ENCODE data around the gene MSRB1.
"Not testable (repeated sequence)": the region's sequence is repeated elsewhere in the genome, so short reads cannot be mapped to it uniquely, and the experiment has no call there.

The MSRB1 gene

GRCh38 chr16:1978476-1979120, 35.6 kb upstream of the MSRB1 start:
- no peak for DNase-seq (ENCODE audit: low read depth)

DNA sequence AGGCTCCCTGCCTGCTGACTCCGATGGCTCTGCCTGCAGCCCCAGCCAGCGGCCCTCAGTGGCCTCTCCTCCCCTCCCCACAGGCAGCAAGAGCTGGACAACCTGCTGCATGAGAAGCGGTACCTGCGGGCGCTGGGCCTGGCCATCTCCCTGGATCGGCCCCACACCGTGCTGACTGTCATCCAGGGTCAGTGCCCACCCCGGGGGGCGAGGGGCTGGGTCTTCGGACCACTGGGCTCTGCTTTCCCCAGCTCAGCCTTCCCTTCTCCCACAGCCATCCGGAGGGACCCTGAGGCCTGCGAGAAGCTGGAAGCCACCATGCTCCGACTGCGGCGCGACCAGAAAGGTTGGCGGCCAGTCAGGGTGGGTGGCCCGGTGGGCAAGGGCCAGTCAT, 34.9 kb upstream of the MSRB1 start:
- DNase-seq (ENCODE audit: low read depth): no peak

- DNase-seq (ENCODE audit: low read depth): no peak
Measured at GRCh38 chr16:1976951-1977874, 34.2 kb upstream of the MSRB1 start.

DNA sequence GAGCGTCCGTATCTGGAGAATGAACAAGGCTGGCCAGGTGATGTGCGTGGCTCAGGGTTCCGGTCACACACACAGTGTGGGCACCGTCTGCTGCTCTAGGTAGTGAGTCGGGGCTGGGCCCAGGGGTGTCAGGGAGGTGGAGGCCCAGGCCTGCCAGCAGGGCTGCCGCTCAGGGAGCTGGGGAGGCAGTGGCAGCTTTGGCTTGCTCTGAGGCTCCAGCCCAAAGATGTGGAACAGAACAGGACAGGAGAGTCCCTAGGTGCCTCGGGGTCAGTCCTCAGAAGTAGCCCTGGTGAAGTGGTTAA, 33.2 kb upstream of the MSRB1 start:
- no peak for DNase-seq (ENCODE audit: low read depth)

GRCh38 chr16:1975432-1976215, 32.6 kb upstream of the MSRB1 start:
- DNase-seq (ENCODE audit: low read depth): no peak

DNA sequence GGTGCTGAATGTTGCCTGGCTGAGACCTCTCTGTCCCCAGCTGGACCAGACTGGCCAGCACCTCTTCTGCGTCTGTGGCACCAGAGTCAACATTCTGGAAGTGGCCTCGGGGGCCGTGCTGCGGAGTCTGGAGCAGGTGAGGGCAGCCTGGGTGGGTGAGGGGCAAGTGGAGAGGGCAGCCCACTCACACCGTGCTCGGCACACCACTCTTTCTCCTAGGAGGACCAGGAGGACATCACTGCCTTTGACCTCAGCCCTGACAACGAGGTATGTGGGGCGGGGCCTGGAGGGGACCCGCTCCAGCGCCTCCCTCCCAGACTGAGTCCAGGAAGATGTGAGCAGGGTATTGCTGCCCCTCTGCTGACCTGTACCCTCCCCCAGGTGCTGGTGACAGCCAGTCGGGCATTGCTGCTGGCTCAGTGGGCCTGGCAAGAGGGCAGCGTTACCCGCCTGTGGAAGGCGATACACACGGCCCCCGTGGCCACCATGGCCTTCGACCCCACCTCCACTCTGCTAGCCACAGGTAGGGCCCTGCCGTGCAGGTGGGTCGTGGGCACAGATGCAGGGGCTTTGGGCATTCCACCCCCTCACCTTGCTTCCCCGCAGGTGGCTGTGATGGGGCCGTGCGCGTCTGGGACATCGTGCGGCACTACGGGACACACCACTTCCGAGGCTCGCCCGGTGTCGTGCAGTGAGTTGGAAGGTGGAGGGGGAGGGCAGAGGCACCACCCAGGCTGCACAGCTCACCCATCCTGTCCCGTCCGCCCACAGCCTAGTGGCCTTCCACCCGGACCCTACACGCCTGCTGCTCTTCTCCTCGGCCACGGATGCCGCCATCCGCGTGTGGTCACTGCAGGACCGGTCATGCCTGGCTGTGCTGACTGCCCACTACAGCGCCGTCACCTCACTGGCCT, 31.4 kb upstream of the MSRB1 start:
- DNase-seq (ENCODE audit: low read depth): no peak

DNA sequence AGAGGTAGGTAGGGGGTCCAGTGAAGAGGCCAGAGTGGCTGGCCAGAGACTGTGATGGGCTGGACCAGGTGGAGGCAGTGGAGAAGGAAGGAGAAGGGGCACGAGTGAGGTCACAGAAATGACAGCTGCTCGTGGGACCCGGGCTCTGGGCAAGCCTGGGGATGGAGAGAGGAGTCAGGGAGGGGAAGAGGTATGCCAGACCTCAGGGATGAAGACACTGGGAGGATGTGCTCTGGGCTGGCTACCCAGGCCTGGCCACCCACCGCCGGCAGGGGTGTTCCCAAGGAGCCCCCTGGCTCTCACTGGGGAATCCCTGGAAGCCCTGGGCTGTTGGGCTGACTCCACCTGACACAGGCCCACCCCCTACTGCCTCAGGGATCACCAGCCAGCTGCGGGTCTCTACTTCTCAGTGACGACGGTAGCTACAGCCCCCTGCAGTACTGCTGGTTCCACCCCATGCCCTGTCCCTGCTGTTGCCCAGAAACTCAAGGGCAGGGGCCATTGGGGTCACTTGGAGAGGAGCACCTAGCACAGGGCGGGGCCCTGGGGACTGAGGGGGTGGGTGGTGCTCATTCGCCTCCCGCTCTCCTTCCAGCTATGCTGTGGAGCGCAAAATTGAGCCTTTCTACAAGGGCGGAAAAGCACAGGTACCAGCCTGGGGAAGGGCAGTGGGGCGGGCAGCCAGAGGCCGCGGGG, 30.6 kb upstream of the MSRB1 start:
- DNase-seq (ENCODE audit: low read depth): no peak

DNA sequence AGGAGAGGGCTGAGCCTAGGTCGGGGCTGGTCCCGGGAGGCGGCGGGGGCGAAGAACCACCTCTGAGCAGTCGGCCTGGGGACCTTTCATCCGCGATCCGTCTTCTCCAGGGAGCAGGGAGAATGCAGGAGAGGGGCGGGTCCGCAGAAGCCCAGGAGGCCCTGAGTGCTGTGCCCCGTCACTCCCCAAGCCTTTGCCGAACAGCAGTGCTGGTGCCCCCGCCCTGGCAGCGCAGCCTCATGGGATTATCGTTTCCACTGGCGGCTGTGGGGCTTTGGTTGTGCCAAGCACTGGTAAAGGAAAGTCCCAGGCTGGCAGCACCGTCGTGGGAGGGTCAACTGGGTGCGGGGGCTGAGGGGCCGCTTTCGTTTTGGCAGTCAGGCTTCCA, 29.5 kb upstream of the MSRB1 start:
- DNase-seq (ENCODE audit: low read depth): no peak

DNA sequence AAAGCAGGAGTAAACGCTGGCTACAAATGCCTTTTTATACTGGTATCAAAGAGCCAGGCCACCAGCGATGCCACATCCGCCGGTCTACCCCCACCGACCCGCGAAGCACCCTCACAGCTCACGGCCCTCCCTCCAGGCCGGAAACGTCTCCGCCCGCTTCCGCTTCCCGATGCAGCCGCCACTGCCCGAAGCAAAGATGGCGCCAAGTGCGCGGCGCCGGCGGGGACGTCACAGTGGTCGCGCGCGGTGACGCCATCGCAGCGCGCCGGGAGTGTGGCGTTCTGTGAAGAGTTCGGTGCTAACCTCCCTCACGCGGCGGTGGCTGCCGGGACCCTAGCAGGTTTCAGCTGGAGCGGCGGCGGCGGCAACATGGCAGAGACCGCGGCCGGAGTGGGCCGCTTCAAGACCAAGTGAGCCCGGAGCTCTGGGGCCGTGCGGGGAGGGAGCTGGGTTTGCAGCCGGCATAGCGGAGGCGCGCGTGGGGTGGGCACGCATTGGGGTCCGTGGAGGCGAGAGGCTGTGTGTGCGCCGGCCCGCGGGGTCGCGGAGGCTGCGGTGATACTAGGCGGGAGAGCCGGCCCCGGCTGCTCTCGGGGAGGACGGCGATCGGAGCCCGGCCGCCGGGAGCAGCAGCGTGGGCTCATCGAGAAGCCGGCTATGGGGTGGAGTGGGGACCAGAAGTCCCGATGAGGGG, 28.9 kb upstream of the MSRB1 start, which contains the start of gene TBL3:
Gene TBL3, plus strand, starts transcription at position 258 of the 694 bp plus-strand sequence. Its CDS starts 112 bp downstream, at position 370.
- DNase-seq (ENCODE audit: low read depth): peak; percentile 95

GRCh38 chr16:1968146-1968953, 25.4 kb upstream of the MSRB1 start:
- DNase-seq (ENCODE audit: low read depth): no peak

GRCh38 chr16:1966460-1966859, 23.5 kb upstream of the MSRB1 start, which contains the start of gene RNF151:
Gene RNF151 (plus strand): TSS chr16:1966856. CDS start chr16:1966882, 26 bp downstream.
- DNase-seq (ENCODE audit: low read depth): no peak

DNA sequence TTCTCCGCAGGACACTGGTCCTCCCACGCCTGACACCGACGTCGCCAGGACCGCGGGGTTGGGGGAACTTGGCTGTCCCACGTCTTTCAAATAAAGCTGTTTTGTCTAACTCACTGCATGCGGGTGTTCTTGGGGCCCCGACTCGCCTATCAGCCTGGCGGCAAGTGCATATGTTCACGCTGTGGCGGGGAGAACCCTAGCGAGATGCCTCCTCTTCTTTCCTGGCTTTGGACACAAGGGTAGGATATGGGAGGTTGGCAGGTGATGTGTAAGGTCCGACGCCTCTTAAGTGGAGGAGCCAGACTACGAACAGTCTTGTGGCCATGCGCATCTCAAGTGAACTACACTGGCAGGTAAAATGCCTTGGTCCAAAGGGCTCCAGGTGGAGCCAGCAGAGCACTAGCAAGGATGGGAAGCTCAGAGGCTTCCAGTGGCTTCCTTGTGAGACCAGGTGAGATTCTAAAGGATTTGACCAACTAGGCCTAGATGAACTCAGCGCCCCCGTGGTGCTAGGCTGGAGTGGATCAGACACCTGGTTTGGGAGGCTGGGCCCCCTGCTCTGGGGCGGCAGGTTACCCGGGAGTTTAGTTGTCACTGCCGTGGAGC, 22.5 kb upstream of the MSRB1 start:
- DNase-seq (ENCODE audit: low read depth): no peak

- peak; percentile 100 for DNase-seq (ENCODE audit: low read depth)
Measured at GRCh38 chr16:1964506-1965395, 21.8 kb upstream of the MSRB1 start, which contains the start of gene RPS2. Gene RPS2 (minus strand): TSS chr16:1964826. CDS start chr16:1964625, 201 bp downstream.

DNA sequence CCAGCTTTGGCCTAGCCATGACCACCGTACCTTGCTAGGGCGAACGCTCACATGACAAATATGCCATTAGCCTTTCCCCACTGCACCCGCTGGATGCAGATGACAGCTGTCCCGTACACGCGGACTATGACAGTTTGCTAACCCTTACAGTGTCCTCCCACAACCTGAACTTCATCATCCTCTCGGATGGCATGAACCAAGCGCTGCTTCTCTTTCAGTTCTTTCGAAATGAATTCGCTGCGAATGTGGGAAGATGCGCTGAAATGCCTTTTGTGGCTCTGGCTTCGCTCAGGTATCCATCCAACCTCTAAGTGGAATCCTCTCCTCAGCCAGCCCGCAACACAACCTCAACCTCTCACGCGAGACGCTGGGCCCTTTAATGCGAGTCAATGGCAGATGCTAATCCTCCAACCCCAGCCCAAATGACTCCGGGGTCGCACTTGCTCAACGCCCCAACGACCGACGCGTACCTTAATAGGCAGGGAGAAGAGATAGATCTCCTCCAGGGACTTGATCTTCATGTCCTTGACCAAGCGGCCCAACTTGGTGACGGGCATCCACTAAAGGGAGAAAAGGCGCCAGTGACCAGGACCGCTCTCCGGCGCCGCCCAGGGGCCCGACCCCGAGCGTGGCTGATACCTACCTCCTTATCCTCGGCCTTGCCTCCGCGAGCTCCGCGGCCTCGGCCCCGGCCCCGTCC, 21.0 kb upstream of the MSRB1 start:
- DNase-seq (ENCODE audit: low read depth): no peak

DNA sequence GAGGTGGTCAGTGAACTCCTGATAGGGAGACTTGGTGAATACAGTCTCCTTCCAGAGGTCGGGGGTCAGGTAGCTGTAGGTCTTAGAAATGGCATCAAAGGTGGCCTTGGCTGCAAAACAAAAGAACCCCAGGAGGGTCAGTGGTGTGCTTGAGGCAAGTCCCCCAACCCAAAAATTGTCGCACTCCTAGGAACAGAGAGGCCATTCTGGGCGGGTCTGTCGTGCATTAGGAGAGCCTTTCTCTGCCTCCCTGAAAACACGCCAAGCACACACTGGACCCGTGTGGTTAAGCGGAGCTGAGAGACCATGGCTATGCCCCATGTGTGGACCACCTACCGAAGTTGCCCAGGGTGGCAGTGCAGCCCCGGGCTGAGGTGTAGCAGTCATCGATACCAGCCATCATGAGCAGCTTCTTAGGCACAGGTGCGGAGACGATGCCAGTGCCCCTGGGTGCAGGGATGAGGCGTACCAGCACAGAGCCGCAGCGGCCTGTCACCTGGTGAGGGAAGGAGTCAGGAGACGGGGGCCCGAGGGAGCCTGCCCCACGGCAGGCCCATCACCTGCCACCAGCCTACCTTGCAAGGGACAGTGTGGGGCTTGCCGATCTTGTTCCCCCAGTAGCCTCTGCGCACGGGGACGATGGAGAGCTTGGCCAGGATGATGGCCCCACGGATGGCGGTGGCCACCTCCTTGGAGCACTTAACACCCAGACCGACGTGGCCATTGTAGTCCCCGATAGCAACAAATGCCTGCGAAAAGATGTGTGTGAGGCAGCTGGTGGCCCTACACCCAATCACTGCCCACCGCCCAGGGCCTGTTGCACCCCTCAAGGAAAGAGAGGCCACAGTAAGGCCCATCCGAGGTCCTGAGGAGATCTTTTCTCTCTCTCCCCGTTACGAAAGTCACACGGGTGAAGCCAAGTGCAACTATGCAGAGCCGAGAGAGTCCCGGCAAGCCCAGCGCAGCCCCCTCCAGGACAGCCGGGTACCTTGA, 19.5 kb upstream of the MSRB1 start:
- DNase-seq (ENCODE audit: low read depth): not testable (repeated sequence)

DNA sequence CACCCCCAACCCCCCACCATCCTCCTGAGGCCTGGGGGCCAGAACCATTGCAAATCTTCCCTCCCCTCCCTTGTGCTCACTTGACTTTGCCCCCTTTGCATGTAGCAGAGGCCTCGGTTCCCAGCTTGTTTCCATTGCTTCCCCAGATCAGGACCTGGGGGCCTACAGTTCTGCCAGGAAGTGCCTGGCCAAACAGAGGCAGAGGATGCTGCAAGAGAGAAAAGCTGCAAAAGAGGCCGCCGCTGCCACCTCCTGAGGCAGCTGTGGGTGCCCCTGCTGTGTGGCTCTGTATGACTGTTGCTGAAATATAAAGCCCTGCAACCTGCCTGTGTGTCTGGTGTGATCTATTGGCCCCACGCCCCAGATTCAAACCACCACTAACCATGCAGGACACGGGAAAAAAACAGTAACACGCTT, 18.7 kb upstream of the MSRB1 start:
- DNase-seq (ENCODE audit: low read depth): no peak
